Caco-2 (cell line): ENCODE data around the gene APIP. TPM values are rescaled to one million over a fixed set of nuclear protein-coding genes. Genes with fewer than 3 reads are reported as not detected.

Experiments used
- BruUV-seq: library from RNA; stranded (reverse); fragments of 400-500 nt; replicated peaks from 2 replicates; lab custom pipeline; 2021; lab: Mats Ljungman, UMichigan
- CTCF ChIA-PET: fragments of 300-600 bp; sonication (Branson Sonifier 250); formaldehyde crosslinking; loops from one replicate; lab custom pipeline; 2022; ENCODE audit warnings: antibody characterized with exemption; lab: Charles Lee
- POLR2A ChIA-PET: fragments of 300-600 bp; sonication (Branson Sonifier 250); formaldehyde crosslinking; loops from one replicate; lab custom pipeline; 2022; ENCODE audit warnings: antibody characterized with exemption; lab: Charles Lee
- DNase-seq, 2 experiments: peaks; one replicate each; pipeline versions ENCODE4 v3.0.0 to v3.0.0-alpha.2; 2020 to 2022
- H3K27me3 ChIP-seq: replicated peaks from 2 replicates; pipeline ENCODE4 v1.6.0; 2011; ENCODE audit warnings: low read length; ENCODE audit not compliant: control insufficient read depth, insufficient read depth
- H3K36me3 ChIP-seq: 2 replicates; pipeline ENCODE4 v1.5.1; 2011; ENCODE audit warnings: low read length; ENCODE audit not compliant: control insufficient read depth, insufficient read depth
- H3K4me1 ChIP-seq: fragments of 250-450 bp; sonication (Bioruptor Pico); 2 replicates; pipeline ENCODE4 v1.5.1; 2020; ENCODE audit warnings: mild to moderate bottlenecking
- H3K4me3 ChIP-seq: 2 replicates; pipeline ENCODE4 v1.5.1; 2011; ENCODE audit warnings: low read depth, mild to moderate bottlenecking, control low read depth, low read length
- H3K9me3 ChIP-seq: fragments of 250-450 bp; sonication (Bioruptor Pico); 2 replicates; pipeline ENCODE4 v1.5.1; 2020; ENCODE audit warnings: mild to moderate bottlenecking, moderate library complexity
- H3K27ac Mint-ChIP-seq: one replicate; pipeline ENCODE4 v1.8.0; 2022; ENCODE audit warnings: mixed read lengths; ENCODE audit not compliant: unreplicated experiment
- H3K27me3 Mint-ChIP-seq: one replicate; pipeline ENCODE4 v1.8.0; 2022; ENCODE audit warnings: mixed read lengths; ENCODE audit not compliant: insufficient read depth, unreplicated experiment
- H3K36me3 Mint-ChIP-seq: one replicate; pipeline ENCODE4 v1.8.0; 2022; ENCODE audit warnings: mild to moderate bottlenecking, mixed read lengths; ENCODE audit not compliant: insufficient read depth, unreplicated experiment
- H3K4me1 Mint-ChIP-seq: one replicate; pipeline ENCODE4 v1.8.0; 2022; ENCODE audit warnings: low read depth, mixed read lengths; ENCODE audit not compliant: unreplicated experiment
- H3K4me3 Mint-ChIP-seq: one replicate; pipeline ENCODE4 v1.8.0; 2022; ENCODE audit warnings: mild to moderate bottlenecking, moderate library complexity, mixed read lengths; ENCODE audit not compliant: unreplicated experiment
- H3K9me3 Mint-ChIP-seq: one replicate; pipeline ENCODE4 v1.8.0; 2022; ENCODE audit warnings: mixed read lengths; ENCODE audit not compliant: unreplicated experiment
- CTCF ChIP-seq, 2 experiments: fragments of 200-600 bp in 1 of 2; IDR thresholded peaks; 1 replicate in 1 of 2; 2 replicates in 1 of 2; pipeline versions ENCODE4 v1.5.1 to v1.8.0; 2011 to 2022; ENCODE audit warnings: antibody characterized with exemption in 1 of 2, control low read depth in 1 of 2, inconsistent platforms in 1 of 2, low read depth in 1 of 2, low read length in 1 of 2, mild to moderate bottlenecking in 1 of 2, moderate library complexity in 1 of 2; ENCODE audit not compliant: insufficient read depth in 1 of 2, severe bottlenecking in 1 of 2, unreplicated experiment in 1 of 2
- intact Hi-C: fragments of 100-400 bp; cut with micrococcal nuclease; formaldehyde crosslinking; loops from one replicate; pipeline ENCODE4 v1.10.0; 2022; ENCODE audit not compliant: unreplicated experiment
- total RNA-seq: library from RNA; stranded (reverse); gene quantifications from 2 replicates; pipeline ENCODE4 v1.2.3, GENCODE V29; 2022

APIP gene
- total RNA-seq, 1 experiment from 2014 or later: 19.8 TPM

DNA sequence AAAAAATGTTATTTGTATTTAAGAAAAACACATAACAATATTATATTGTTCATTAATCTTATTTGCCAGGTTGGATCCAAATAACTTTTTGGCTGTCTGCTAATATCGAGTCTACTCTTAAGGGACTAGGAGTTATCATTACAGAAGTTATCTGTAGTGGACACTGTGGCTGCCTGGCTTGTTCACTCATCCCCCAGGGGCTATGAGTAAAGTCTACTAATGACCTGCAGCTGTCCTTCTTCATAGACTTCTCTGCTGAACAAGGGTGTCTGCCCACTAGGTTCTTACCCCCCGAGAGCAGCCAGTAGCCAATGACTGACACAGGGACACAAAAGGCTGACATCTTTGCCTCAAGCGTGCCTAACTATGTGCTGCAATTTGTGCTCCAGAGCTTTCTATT lies 69.7 kb downstream of the APIP start:
- POLR2A ChIA-PET: interaction anchor here (0.8 kb wide), 1 partner anchor 69 kb away, joined by 3 read pairs; no protein-coding TSS in a partner anchor
- no peaks in the 10 kb centered on the region for H3K9me3 Mint-ChIP-seq
- H3K4me1 Mint-ChIP-seq: peaks cover 7% of the 10 kb centered on the region
- CTCF ChIA-PET: no interaction called here
- H3K4me3 Mint-ChIP-seq: no peak overlapping the region
- DNase-seq: no peak
- no TSS peak for BruUV-seq
- H3K36me3 Mint-ChIP-seq: no peaks in the 10 kb centered on the region
- no peaks in the 10 kb centered on the region for H3K36me3 ChIP-seq
- intact Hi-C loops: no loop called here
- no peak for TF ChIP-seq CTCF (IDR thresholded peaks at IDR 0.05; ENCODE audit: insufficient read depth in 1 of 2, low read depth in 1 of 2, low read length in 1 of 2, severe bottlenecking in 1 of 2, unreplicated experiment in 1 of 2)
- H3K4me3 ChIP-seq: no peak overlapping the region
- peaks cover 13% of the 10 kb centered on the region for H3K4me1 ChIP-seq
- no peaks in the 10 kb centered on the region for H3K9me3 ChIP-seq
- no peak overlapping the region for H3K27ac Mint-ChIP-seq
- H3K27me3 Mint-ChIP-seq: no peaks in the 10 kb centered on the region
- H3K27me3 ChIP-seq: no peaks in the 10 kb centered on the region

DNA sequence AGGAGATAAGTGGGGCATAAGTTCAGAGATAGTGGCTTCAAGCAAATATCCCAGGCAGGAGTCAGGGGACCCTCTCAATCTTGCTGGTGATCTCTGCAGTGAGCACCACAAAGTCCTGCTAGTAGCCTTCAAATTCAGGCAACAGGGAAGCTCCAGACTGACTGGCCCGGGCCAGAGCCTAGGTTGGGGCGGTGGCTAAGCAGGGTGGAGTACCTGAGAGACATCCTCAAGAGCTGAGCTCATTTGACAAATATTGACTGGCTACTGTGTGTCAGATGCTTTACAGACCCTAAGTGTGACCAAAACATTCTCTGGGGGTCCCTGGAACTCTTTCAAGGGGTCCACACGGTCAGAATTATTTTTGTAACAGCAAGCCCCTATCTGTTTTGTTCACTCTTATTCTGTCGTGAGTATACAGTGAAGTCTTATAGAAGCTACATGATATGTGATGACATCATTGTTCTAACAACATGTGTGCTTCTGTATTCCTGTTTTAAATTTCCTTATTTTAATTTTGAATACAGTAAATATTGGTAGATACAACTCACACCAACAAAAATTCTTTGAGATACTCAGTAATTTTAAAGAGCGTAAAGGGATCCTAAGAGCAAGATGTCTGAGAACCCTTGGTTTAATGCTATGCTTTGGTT lies 71.6 kb downstream of the APIP start:
- Mint-ChIP-seq H3K27me3 (no peaks in the 10 kb centered on the region), H3K9me3 (no peaks in the 10 kb centered on the region), H3K27ac (no peak overlapping the region), H3K36me3 (no peaks in the 10 kb centered on the region), H3K4me1 (no peaks in the 10 kb centered on the region), H3K4me3 (no peak overlapping the region)
- BruUV-seq: no TSS peak
- Histone ChIP-seq H3K4me1 (no peaks in the 10 kb centered on the region), H3K9me3 (no peaks in the 10 kb centered on the region), H3K27me3 (no peaks in the 10 kb centered on the region), H3K4me3 (no peak overlapping the region), H3K36me3 (no peaks in the 10 kb centered on the region)
- no peak for DNase-seq
- TF ChIP-seq CTCF (IDR thresholded peaks at IDR 0.05; ENCODE audit: insufficient read depth in 1 of 2, low read depth in 1 of 2, low read length in 1 of 2, severe bottlenecking in 1 of 2, unreplicated experiment in 1 of 2): no peak
- ChIA-PET POLR2A (no interaction called here), CTCF (no interaction called here)
- intact Hi-C loops: loop anchor here (5.0 kb wide), 1 partner anchor 48 kb away; no protein-coding TSS in a partner anchor

- Mint-ChIP-seq H3K4me1 (no peaks in the 10 kb centered on the region), H3K27ac (no peak overlapping the region), H3K36me3 (no peaks in the 10 kb centered on the region), H3K27me3 (no peaks in the 10 kb centered on the region), H3K9me3 (no peaks in the 10 kb centered on the region), H3K4me3 (no peak overlapping the region)
- Histone ChIP-seq H3K9me3 (no peaks in the 10 kb centered on the region), H3K4me3 (no peak overlapping the region), H3K27me3 (no peaks in the 10 kb centered on the region), H3K4me1 (no peaks in the 10 kb centered on the region), H3K36me3 (no peaks in the 10 kb centered on the region)
- POLR2A ChIA-PET: no interaction called here
- DNase-seq: no peak
- no peak for TF ChIP-seq CTCF (IDR thresholded peaks at IDR 0.05; ENCODE audit: insufficient read depth in 1 of 2, low read depth in 1 of 2, low read length in 1 of 2, severe bottlenecking in 1 of 2, unreplicated experiment in 1 of 2)
- intact Hi-C loops: loop anchor here (5.0 kb wide), 1 partner anchor 49 kb away; no protein-coding TSS in a partner anchor
- CTCF ChIA-PET: no interaction called here
- BruUV-seq: no TSS peak
These were observed 72.9 kb downstream of the APIP start for GRCh38 chr11:34843271-34843670.
